Loucy (cell line): ENCODE measurements around the gene DDX18.

Experiments
- EZH2phosphoT487 ChIP-seq: fragments of 200-600 bp; IDR thresholded peaks from 2 replicates; pipeline ENCODE4 v1.6.1; 2018; ENCODE audit warnings: antibody characterized with exemption, mild to moderate bottlenecking, moderate library complexity, borderline replicate concordance
- TF ChIP-seq, protein P1 (sequence below): fragments of 200-600 bp; sonication (generic); conservative IDR thresholded peaks from 2 replicates; pipeline ENCODE4 v1.5.1; 2014; ENCODE audit warnings: mild to moderate bottlenecking, antibody characterized with exemption, low read length

DNA sequence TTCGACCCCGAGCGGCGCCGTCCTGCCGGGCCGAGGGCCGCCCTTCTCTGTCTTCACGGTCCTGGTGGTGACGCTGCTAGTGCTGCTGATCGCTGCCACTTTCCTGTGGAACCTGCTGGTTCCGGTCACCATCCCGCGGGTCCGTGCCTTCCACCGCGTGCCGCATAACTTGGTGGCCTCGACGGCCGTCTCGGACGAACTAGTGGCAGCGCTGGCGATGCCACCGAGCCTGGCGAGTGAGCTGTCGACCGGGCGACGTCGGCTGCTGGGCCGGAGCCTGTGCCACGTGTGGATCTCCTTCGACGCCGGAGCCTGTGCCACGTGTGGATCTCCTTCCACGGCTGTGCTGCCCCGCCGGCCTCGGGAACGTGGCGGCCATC, 45.0 kb downstream of the DDX18 start:
- TF ChIP-seq, protein P1, sequence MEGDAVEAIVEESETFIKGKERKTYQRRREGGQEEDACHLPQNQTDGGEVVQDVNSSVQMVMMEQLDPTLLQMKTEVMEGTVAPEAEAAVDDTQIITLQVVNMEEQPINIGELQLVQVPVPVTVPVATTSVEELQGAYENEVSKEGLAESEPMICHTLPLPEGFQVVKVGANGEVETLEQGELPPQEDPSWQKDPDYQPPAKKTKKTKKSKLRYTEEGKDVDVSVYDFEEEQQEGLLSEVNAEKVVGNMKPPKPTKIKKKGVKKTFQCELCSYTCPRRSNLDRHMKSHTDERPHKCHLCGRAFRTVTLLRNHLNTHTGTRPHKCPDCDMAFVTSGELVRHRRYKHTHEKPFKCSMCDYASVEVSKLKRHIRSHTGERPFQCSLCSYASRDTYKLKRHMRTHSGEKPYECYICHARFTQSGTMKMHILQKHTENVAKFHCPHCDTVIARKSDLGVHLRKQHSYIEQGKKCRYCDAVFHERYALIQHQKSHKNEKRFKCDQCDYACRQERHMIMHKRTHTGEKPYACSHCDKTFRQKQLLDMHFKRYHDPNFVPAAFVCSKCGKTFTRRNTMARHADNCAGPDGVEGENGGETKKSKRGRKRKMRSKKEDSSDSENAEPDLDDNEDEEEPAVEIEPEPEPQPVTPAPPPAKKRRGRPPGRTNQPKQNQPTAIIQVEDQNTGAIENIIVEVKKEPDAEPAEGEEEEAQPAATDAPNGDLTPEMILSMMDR = no peak
- TF ChIP-seq EZH2phosphoT487 = no peak
